ENCODE data around the gene RCN2. TPM values are rescaled to one million over a fixed set of nuclear protein-coding genes. Genes with fewer than 3 reads are reported as not detected.

Gene RCN2
- total and polyA plus RNA-seq, 3 donors from 2014 or later: 61.1 to 164 (median 78.3) TPM

DNA sequence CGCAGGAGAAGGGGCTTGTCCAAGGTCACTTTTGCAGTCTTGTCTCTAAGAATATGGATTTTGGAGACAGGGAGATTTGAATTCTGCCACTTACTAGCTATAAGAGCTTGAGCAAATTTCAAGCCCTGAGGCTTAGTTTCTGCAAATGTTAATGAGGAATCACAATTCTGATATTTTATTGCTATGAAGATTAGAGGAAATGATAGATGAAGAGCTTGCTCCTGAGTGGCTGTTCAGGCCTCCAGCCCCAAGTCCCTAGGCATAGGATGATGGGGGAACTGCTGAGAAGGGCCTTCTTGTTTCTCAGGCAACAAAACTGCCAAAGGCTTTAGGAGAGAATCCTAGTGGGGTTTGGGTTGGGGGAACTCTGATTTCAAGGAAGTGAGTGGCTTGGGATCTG lies 44.6 kb downstream of the RCN2 start:
- 73% methylated on average over 1 of the region's 1 CpG for WGBS, 2 donors
- peaks cover 9% of the 10 kb centered on the region for H3K4me1 ChIP-seq
- TF ChIP-seq, protein P1, sequence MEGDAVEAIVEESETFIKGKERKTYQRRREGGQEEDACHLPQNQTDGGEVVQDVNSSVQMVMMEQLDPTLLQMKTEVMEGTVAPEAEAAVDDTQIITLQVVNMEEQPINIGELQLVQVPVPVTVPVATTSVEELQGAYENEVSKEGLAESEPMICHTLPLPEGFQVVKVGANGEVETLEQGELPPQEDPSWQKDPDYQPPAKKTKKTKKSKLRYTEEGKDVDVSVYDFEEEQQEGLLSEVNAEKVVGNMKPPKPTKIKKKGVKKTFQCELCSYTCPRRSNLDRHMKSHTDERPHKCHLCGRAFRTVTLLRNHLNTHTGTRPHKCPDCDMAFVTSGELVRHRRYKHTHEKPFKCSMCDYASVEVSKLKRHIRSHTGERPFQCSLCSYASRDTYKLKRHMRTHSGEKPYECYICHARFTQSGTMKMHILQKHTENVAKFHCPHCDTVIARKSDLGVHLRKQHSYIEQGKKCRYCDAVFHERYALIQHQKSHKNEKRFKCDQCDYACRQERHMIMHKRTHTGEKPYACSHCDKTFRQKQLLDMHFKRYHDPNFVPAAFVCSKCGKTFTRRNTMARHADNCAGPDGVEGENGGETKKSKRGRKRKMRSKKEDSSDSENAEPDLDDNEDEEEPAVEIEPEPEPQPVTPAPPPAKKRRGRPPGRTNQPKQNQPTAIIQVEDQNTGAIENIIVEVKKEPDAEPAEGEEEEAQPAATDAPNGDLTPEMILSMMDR (IDR thresholded peaks at IDR 0.05): no peak
- TF ChIP-seq POLR2A (IDR thresholded peaks at IDR 0.05): no peak

DNA sequence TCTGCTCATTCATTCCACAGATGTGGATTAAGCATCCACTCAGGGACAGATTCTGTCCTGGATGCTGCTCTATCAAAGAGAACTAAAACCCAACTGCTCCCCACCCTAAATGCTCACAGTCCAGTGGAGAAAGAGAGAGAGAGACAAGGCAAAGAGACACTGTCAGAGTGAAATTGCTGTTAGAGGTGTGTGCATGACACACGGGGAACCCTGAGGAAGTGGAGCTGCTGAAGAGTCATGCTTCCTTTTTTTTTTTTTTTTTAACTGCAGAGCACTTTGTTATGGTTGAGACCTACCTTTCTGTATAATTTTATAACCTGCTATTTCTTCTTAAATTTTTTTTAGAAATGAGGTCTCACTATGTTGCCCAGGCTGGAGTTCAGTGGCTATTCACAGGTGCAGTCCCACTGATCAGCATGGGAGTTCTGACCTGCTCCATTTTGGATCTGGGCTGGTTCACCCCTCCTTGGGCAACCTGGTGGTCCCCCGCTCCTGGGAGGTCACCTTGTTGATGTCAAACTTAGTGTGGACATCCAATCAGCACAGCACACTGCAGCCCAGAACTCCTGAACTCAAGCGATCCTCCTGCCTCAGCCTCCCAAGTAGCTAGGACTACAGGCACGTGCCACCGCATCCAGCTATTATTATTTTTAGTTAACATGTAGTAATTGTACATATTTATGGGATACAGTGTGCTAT lies 45.2 kb downstream of the RCN2 start:
- H3K27me3 ChIP-seq: no peaks in the 10 kb centered on the region
- H3K9me3 ChIP-seq: no peaks in the 10 kb centered on the region
- intact Hi-C loops (cut with DNase I; ENCODE audit: low total_unique reads): no loop called here
- TF ChIP-seq, protein P1 (IDR thresholded peaks at IDR 0.05): no peak
- no peak for TF ChIP-seq POLR2A (IDR thresholded peaks at IDR 0.05)
- DNase-seq: no peak
- peaks cover 9% of the 10 kb centered on the region for H3K4me1 ChIP-seq
- WGBS, 2 donors: 92% methylated on average over 5 of the region's 5 CpGs
- H3K36me3 ChIP-seq (ENCODE audit: low read depth, missing control alignments): no peaks in the 10 kb centered on the region
- H3K27ac ChIP-seq: no peak overlapping the region
- no peak overlapping the region for H3K4me3 ChIP-seq

More for the DNA sequence above, 44.6 kb downstream of the RCN2 start:
- intact Hi-C loops (cut with DNase I; ENCODE audit: low total_unique reads): no loop called here
- Histone ChIP-seq H3K9me3 (no peaks in the 10 kb centered on the region), H3K27me3 (no peaks in the 10 kb centered on the region), H3K4me3 (no peak overlapping the region), H3K36me3 (ENCODE audit: low read depth, missing control alignments) (no peaks in the 10 kb centered on the region), H3K27ac (no peak overlapping the region)
- DNase-seq: no peak

DNA sequence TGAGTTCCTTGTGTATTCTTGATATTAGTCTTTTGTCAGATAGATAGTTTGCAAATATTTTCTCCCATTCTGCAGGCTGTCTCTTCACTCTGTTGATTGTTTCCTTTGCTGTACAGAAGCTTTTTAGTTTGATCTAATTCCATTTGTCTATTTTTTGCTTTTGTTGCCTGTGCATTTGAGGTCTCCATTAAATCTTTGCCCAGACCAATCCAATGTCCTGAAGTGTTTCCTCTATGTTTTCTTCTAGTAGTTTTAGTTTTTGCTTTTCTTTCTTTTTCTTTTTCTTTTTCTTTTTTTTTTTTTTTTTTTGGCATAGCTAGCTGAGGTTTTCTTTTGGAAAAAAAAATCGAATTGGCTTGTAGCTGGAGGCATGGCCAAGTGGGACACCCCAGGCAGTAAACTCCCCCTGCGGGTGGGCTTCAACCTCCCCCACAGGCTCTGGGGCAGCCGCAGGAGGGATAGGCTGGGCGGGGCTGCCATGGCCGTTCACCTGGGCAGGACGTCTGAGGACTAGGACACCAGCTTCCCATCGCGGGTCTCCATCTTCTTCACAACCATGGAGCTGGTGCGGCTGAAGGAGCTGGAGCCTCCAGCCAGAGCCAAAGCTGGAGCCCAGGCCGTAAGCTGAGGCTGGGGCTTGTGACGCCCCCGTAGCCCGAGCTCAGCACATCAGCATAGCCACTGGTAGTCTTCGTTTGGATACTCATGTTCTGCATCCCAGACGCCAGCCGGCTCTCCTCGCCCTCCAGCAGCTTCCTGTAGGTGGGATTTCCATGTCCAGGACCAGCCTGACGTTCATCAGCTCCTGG lies 47.2 kb downstream of the RCN2 start:
- Histone ChIP-seq H3K27me3 (no peaks in the 10 kb centered on the region), H3K36me3 (ENCODE audit: low read depth, missing control alignments) (no peaks in the 10 kb centered on the region), H3K9me3 (no peaks in the 10 kb centered on the region), H3K4me1 (no peaks in the 10 kb centered on the region), H3K4me3 (peak overlapping the region in 1 of 2 donors; percentile 20), H3K27ac (no peak overlapping the region)
- intact Hi-C loops (cut with DNase I; ENCODE audit: low total_unique reads): no loop called here
- DNase-seq: no peak
- WGBS, 2 donors: 62% methylated on average over 12 to 18 of the region's 18 CpGs
- TF ChIP-seq POLR2A (IDR thresholded peaks at IDR 0.05): no peak
- TF ChIP-seq, protein P1 (IDR thresholded peaks at IDR 0.05): no peak

DNA sequence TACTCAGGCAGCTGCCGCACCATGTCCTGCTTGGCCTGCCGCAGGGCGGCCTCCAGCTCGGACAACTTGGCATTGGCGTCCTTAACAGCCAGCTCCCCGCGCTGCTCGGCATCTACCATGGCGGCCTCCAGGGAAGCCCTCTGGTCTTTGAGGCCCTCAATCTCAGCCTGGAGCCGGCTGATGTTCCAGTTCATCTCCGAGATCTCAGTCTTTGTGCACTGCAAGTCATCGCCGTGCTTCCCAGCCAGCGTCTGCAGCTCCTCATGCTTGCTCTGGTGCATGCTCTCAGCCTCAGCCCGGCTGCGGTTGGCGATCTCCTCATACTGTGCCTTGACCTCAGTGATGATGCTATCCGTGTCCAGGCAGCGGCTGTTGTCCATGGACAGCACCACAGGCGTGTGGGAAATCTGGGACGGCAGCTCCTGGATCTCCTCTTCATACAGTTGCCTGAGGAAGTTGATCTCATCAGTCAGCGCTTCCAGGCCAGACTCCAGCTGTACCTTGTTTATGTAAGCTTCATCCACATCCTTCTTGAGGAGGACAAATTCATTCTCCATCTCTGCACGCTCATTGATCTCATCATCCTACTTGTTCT lies 47.9 kb downstream of the RCN2 start:
- intact Hi-C loops (cut with DNase I; ENCODE audit: low total_unique reads): no loop called here
- Histone ChIP-seq H3K36me3 (ENCODE audit: low read depth, missing control alignments) (no peaks in the 10 kb centered on the region), H3K27me3 (no peaks in the 10 kb centered on the region), H3K4me3 (peak overlapping the region in 1 of 2 donors; percentile 20), H3K9me3 (no peaks in the 10 kb centered on the region), H3K27ac (no peak overlapping the region), H3K4me1 (no peaks in the 10 kb centered on the region)
- WGBS, 2 donors: 73 to 82% methylated on average over 18 to 23 of the region's 23 CpGs
- TF ChIP-seq POLR2A (IDR thresholded peaks at IDR 0.05): no peak
- TF ChIP-seq, protein P1 (IDR thresholded peaks at IDR 0.05): no peak
- no peak for DNase-seq

All from testis (tissue), 3 donors.